Measurements from ENCODE around the gene MISFA. TPM values are rescaled to one million over a fixed set of nuclear protein-coding genes. Genes with fewer than 3 reads are reported as not detected.

The MISFA gene
- total RNA-seq, 4 donors from 2014 or later, result 1.3 to 5.7 (median 4.4) TPM; not detected in 1

DNA sequence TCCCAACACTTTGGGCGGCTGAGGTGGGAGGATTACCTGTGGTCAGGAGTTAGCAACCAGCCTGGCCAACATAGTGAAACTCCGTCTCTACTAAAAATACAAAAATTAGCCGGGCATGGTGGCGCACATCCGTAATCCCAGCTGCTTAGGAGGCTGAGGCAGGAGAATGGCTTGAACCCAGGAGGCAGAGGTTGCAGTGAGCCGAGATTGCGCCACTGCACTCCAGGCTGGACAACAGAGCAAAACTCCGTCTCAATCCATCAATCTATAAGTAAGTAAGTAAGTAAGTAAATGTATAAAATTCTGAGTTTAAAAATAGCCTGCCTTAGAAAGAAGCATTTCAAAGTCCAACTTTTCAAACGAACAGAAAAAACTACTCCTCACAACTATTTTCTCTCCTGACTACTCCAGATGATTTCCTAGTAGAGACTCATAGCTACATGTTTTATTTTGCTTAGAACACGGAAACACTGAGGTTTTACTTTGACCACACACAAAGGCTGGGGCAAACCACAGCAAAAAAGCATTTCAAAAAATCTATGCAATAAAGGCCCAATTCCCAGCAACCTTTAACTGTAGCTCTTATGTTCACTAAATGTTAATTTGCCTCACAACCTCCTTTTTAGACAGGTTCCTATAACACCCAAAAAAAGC is 18.2 kb downstream of the MISFA start:
- TF ChIP-seq CTCF (IDR thresholded peaks at IDR 0.05) (no peak), POLR2A (IDR thresholded peaks at IDR 0.05) (no peak)

DNA sequence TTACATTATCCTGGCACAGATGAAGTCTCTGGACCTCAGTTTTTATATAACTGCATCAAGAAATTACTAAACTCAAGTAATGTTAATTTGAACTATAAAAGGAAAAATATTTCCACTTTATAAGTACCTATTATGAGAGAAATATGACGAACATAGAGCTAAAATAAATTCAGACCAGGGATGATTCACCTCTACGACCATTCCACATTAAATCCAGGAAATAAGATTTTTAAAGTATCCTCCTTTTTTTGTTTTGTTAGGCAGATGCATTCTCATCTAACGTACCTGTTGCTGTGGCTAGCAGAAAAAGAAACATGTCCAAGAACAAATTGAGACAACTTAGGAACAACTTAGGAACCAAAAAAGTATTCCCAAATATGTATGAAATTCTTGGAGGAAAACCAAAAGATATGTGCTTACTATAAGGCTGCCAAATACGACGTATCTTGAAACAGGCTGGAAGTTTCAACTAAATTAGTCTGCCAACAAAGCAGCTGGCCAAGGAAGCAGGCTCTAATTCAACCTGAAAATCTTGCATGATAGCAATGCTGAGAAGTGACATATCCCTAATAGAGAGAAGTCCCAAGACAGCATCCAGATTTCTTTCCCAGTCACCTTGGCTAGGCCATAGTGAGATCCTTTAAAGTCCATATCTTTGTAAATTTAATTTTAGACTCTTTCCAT is 18.9 kb downstream of the MISFA start:
- Histone ChIP-seq H3K27ac (no peak overlapping the region), H3K27me3 (no peaks in the 10 kb centered on the region), H3K9me3 (no peaks in the 10 kb centered on the region), H3K36me3 (peaks cover 22% of the 10 kb centered on the region in 2 donors), H3K4me3 (replicated peaks in 1 of 3) (no peak overlapping the region), H3K4me1 (peaks cover 5 to 10% of the 10 kb centered on the region in 2 donors)
- intact Hi-C loops (cut with DNase I), result no loop called here
- no peak for DNase-seq
- 54 to 60% methylated on average over 5 of the region's 5 CpGs for WGBS, 2 donors
- TF ChIP-seq CTCF (IDR thresholded peaks at IDR 0.05) (no peak), POLR2A (IDR thresholded peaks at IDR 0.05) (no peak)

More for the DNA sequence above, 18.2 kb downstream of the MISFA start:
- H3K27me3 ChIP-seq, result no peaks in the 10 kb centered on the region
- intact Hi-C loops (cut with DNase I), result no loop called here
- peaks cover 22% of the 10 kb centered on the region in 2 donors for H3K36me3 ChIP-seq
- no peak overlapping the region for H3K4me3 ChIP-seq (replicated peaks in 1 of 3)
- whole genome bisulfite sequencing, 2 donors, result 73 to 84% methylated on average over 10 of the region's 10 CpGs
- H3K9me3 ChIP-seq, result no peaks in the 10 kb centered on the region
- no peak for DNase-seq
- peaks cover 5 to 10% of the 10 kb centered on the region in 2 donors for H3K4me1 ChIP-seq
- no peak overlapping the region for H3K27ac ChIP-seq

DNA sequence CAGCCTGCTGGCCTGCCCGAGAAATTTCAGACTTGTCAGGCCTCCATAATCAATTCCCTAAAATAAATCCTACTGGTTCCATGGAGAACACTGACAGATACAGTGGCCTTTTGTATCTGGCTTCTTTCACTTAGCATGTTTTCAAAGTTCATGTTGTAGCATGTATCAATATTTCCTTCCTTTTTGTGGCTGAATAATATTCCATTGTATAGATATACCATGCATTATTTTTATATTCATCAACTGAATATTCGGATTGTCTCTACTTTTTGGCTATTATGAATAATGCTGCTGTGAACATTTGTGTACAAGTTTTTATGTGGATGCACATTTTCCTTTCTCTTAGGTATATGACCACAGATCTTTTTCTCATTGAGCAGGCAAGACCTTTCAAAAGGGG is 24.1 kb downstream of the MISFA start:
- peaks cover 3 to 5% of the 10 kb centered on the region in 2 donors for H3K4me1 ChIP-seq
- intact Hi-C loops (cut with DNase I), result no loop called here
- no peaks in the 10 kb centered on the region for H3K27me3 ChIP-seq
- no peak overlapping the region for H3K4me3 ChIP-seq (replicated peaks in 1 of 3)
- H3K36me3 ChIP-seq, result no peaks in the 10 kb centered on the region
- no peak for DNase-seq
- 100% methylated on average over 2 of the region's 2 CpGs for WGBS, 2 donors
- no peak overlapping the region for H3K27ac ChIP-seq
- TF ChIP-seq POLR2A (IDR thresholded peaks at IDR 0.05) (no peak), CTCF (IDR thresholded peaks at IDR 0.05) (no peak)
- H3K9me3 ChIP-seq, result no peaks in the 10 kb centered on the region

DNA sequence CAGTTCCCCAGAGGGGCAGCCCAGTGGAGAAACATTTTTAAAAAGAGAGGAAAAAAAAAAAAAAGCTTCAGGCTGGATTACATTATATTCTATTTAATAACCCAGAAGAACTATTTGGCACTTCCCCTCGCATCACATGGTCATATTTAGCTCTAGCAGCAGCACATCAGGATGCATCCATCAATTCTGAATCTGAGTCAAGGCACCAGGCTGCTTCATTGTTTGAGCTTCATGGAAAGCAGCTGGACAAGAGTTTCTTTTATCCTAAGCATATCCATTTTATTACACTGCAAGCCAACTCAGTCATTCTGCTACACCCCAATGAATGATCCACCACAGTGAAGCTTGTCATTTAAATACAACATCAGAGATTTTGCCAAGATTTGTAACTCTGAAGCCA is 24.6 kb downstream of the MISFA start:
- TF ChIP-seq POLR2A (IDR thresholded peaks at IDR 0.05) (no peak), CTCF (IDR thresholded peaks at IDR 0.05) (no peak)
- H3K4me1 ChIP-seq, result peaks cover 0 to 3% of the 10 kb centered on the region in 2 donors
- no peaks in the 10 kb centered on the region for H3K9me3 ChIP-seq
- no peak for DNase-seq
- WGBS, 2 donors, result 90 to 94% methylated on average over 1 of the region's 1 CpG
- H3K27ac ChIP-seq, result no peak overlapping the region
- H3K27me3 ChIP-seq, result no peaks in the 10 kb centered on the region
- no peaks in the 10 kb centered on the region for H3K36me3 ChIP-seq
- no peak overlapping the region for H3K4me3 ChIP-seq (replicated peaks in 1 of 3)
- intact Hi-C loops (cut with DNase I), result no loop called here

DNA sequence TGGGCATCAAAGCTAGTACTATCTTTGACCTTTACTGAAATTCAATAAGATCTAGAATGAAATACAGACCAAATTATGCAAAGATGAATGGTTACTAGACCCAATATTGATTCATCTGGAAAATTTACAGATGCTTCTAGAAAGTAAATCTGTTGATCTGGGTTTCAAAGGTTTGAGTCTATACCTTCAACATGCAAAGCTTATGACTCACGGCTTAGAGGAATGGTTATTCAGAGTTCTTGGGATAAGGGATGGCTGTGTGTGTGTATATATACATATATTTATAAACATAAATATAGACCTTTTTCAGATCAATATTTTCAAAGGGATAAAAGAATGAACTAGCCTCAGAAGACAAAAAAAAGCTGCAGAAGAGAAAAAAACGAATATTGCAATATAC is 33.3 kb downstream of the MISFA start:
- TF ChIP-seq CTCF (IDR thresholded peaks at IDR 0.05), result no peak
- no peak for TF ChIP-seq POLR2A (IDR thresholded peaks at IDR 0.05)
- Histone ChIP-seq H3K27me3 (no peaks in the 10 kb centered on the region), H3K36me3 (no peaks in the 10 kb centered on the region), H3K4me3 (replicated peaks in 1 of 3) (no peak overlapping the region), H3K4me1 (peaks cover 8 to 14% of the 10 kb centered on the region in 2 donors), H3K9me3 (no peaks in the 10 kb centered on the region), H3K27ac (no peak overlapping the region)
- WGBS, 2 donors, result 52 to 54% methylated on average over 2 of the region's 2 CpGs
- intact Hi-C loops (cut with DNase I), result loop anchor here (5.0 to 10.0 kb wide), 4 partner anchors 48 to 311 kb away; partner anchors contain the start of genes GTF2H1, HPS5 and UEVLD
- DNase-seq, result no peak

Measured in thyroid gland (tissue), 4 donors.